UCSD-AML1 (cell line): Measurements from ENCODE around the gene FNDC3B.

Source experiments
- DNase-seq: peaks from one replicate; lab custom pipeline; 2025; ENCODE audit not compliant: unreplicated experiment; lab: John Stamatoyannopoulos, UW

FNDC3B gene

DNA sequence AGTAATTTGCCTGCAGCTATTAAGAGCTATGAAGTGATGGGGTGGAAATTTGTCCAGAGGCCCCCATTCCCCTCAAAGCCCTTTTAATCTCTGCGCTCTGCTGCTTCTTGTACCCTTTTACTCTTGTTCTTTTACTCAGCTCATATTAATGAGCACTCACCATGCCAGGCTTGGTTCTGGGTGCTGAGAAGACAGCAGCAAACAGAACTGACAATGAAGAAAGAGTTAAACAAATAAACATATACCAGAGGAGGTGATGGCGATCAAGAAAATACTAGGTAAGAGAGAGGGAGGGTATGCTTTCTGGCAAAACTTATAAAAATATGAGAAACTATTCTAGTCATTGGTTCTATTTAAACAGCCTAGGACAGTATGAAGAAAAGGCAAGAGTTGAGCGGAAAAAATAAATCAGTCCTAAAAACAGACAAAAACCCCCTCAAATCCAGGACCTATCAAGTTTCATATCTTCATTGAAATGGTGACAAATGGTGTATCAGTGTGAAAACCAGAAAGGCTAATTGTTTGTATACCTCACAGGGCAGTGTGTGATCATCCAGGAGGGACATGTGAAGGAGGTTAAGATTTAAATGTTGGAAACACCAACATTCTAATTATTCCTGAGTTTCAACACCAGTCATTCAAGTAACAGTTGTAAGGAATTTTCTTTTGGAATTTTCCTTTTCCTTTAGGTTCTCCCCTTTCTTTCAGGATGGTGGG, 144.9 kb downstream of the FNDC3B start:
- no peak for DNase-seq

DNA sequence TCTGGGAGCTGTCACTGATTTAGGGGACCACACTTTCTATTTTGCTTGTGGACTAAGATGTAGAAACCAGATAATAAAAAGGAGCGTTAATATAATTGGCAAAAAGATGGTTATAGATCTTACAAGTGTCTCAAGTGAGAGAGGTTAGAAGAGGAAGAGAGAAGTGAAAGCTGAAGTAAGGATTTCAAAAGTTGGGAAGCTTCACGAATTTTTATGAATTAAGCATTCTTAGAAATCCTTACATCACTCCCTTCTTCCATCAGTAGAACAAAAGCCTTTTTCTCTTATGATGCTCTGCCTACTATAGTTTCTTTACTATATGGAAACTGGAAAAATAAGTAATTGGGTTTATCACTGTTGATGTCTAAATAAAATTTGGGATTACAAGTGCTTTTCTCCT, 146.5 kb downstream of the FNDC3B start:
- no peak for DNase-seq

- no peak for DNase-seq
Measured at GRCh38 chr3:172186607-172187006, 147.2 kb downstream of the FNDC3B start.

GRCh38 chr3:172187511-172187910, 148.1 kb downstream of the FNDC3B start:
- DNase-seq = no peak

DNA sequence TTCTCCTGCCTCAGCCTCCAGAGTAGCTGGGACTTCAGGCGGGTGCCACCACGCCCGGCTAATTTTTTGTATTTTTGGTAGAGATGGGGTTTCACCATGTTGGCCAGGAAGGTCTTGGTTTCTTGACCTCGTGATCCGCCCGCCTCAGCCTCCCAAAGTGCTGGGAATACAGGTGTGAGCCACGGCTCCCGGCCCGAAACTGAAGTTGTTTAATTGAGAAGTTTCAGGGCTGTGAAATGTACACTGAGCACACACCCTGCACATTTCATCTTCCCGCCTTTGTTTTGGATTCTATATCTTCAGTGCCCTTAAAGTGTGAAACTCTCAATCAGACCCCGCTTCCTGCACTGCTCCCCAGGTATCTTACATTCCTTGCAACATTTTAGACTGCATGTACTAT, 149.1 kb downstream of the FNDC3B start:
- DNase-seq = no peak

GRCh38 chr3:172189213-172189612, 149.8 kb downstream of the FNDC3B start:
- DNase-seq = no peak

GRCh38 chr3:172189987-172190603, 150.7 kb downstream of the FNDC3B start:
- DNase-seq = no peak

DNA sequence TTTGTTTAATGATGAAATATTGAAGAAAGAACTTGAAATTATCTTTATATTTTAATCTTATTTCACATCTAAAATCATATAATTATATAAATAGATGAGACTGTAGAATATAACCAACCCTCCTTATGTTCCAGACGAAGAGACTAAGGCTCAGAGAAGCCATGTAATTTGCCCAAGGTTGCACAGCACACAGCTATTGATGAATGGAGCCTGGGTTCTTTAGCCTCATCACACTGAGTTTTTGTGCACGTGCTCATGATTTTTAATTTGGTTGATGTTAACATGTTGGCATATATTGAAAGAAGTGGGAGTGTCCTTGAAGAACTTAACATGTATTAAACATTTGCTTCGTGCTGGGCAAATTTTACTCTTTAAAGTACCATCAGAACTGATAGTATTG, 151.6 kb downstream of the FNDC3B start:
- no peak for DNase-seq

GRCh38 chr3:172191629-172192028, 152.3 kb downstream of the FNDC3B start:
- DNase-seq = no peak

DNA sequence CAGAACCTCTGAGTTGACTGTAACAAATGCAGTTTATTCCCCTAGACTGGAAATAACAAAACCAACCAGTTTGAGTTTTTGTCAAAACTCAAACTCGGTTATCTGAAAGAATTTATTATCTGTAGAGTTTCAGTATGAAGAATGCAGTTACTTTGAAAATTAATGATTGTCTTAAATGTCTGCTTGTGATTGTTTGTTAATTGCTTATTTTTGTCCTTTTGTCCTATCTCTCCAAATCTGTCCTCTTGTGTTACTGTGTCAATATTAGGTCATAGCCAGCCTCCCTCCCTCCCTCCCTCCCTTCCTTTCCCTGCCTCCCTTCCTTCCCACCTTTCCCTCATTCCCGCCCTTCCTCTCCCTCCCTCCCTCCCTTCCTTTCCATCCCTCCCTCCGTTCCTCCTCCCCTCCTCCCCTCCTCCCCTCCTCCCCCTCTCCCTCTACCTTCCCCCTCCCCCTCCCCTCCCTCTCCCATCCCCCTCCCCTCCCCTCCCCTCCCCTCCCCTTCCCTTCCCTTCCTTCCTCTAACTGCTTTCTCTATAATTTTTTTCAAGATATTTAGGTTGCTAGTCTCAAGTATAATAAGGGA, 153.5 kb downstream of the FNDC3B start:
- no peak for DNase-seq

DNA sequence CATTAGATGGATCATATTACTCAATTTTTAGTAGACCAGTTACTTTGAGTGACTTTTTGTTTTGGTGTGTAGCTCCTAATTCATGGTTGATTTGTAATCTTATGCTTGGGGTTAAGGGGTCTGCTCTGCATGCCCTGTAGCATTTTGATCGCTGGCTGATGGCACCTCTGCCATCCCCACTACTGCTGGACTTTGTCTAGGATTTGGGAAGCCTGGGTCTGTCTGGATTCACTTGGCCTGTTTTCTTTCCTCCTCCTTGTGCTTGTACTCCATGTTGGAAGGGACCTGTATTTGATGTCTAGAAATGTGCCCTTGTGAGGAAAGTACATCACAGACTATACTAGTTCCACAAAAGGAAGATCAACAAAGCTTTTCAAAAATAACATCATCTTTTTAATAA, 154.1 kb downstream of the FNDC3B start:
- no peak for DNase-seq

GRCh38 chr3:172194702-172195406, 155.5 kb downstream of the FNDC3B start:
- no peak for DNase-seq

DNA sequence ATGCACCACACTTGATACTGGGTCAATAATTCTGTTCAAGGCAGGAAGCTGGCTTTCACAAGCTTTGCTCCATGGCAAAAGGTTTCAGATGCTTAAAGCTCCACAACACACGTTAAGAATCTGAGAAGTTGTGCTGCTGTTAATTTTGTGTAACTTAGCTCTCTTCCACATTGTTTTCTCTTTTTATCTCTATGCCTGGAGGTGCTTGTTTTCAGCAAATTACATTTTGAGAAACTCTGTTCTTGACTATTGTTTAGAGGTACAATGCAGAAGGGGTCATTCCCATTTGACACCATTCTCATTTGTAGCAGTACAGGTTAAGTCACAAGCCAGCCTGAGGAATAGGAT, 156.0 kb downstream of the FNDC3B start:
- DNase-seq = no peak

DNA sequence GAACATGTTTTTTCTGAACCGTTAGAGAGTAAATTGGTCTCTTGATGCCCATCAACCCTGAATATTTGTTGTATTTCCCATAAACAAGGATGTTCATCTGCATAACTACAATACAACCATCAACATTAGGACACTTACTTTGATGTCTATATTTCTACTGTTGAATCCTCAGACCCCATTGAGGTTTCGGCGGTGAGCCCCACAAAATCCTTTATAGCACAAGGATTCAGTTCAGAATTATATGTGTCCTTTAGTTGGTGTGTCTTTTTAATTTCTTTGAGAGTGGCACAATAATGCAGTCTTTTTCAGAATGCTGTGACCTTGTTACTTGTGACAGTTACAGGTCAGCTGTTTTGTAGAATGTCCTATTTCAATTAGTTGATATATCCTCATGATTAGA, 158.0 kb downstream of the FNDC3B start:
- DNase-seq = no peak

DNA sequence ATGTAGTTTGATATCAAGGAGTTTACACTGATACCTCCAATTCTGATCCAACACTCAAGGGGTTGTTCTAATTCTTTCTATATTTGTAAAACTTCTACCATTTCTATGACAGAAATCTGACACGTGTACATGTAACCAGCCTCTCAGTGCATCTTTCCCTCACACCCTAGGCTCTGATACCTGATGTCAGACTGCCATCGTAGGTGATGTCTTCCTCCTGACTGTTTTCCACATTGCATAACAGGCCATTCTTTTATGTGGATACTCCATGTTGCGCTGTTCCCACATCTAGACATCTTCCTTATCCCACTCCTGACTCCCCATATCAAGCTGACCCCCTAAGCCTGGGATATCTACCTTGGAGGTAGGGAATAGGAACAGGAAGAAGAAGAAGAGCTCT, 159.1 kb downstream of the FNDC3B start:
- DNase-seq = no peak

GRCh38 chr3:172199850-172200369, 160.5 kb downstream of the FNDC3B start:
- DNase-seq = no peak

GRCh38 chr3:172201136-172201869, 161.9 kb downstream of the FNDC3B start:
- no peak for DNase-seq

GRCh38 chr3:172201870-172202236, 162.5 kb downstream of the FNDC3B start:
- no peak for DNase-seq

GRCh38 chr3:172202797-172203196, 163.4 kb downstream of the FNDC3B start:
- no peak for DNase-seq

DNA sequence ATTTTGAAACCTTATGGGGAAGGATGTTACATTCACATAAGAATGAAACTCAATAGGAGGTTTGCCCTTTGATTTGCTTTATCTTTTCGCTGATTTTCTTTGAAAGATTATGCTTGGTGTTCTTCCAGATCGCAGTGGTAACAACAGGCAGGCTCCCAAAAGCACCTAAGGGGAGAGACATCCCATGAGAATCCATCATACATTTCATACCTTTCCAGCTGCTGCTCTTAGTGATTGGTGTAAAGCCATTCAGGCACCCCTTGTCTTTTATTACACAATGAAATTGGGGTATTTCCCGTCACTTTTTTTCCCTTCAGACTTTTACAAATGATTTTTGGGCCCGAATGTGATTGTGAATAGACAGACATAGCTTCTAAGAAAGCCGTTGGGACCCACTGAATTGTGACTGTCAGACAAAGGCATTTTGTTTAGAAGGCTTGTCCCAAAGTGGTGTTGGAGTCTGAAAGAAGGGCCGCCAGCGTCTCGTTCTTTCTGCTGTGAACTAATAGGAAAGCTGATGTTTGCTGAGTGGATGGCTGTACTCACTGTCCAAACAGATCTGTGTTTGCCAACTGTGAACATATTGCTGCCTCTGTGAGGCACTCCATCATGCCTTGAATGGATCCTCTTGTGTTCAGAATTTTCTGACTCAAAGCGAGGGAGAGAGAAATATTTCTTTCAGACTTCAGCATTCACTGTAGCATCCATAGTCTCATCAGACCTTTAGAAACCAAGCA, 164.3 kb downstream of the FNDC3B start:
- no peak for DNase-seq

GRCh38 chr3:172204716-172205115, 165.3 kb downstream of the FNDC3B start:
- DNase-seq = no peak
